ENCODE data around the gene HES6.

DNA sequence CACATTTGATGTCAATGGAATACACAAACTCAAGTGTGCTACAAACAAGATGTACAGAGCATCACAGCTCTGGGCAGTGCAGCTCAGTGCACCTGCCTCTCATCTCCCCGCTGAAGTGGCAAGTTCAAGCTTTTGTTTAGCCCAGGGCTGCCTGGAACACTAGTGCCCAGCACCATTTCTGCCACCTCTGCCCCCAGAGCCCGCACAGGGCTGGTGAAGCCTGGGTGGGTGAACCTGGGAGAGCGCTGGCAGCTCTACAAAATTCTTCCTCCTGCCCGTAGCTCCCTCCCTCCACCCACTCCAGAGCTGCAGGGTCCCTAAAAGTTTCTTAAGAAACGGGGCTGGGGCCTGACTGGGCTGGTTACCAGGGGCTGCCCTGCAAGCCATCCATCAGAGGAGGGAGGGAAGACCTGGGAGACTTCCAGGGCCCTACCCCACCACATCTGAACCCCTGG lies 1.5 kb downstream of the HES6 start:
- TF ChIP-seq, protein P1, sequence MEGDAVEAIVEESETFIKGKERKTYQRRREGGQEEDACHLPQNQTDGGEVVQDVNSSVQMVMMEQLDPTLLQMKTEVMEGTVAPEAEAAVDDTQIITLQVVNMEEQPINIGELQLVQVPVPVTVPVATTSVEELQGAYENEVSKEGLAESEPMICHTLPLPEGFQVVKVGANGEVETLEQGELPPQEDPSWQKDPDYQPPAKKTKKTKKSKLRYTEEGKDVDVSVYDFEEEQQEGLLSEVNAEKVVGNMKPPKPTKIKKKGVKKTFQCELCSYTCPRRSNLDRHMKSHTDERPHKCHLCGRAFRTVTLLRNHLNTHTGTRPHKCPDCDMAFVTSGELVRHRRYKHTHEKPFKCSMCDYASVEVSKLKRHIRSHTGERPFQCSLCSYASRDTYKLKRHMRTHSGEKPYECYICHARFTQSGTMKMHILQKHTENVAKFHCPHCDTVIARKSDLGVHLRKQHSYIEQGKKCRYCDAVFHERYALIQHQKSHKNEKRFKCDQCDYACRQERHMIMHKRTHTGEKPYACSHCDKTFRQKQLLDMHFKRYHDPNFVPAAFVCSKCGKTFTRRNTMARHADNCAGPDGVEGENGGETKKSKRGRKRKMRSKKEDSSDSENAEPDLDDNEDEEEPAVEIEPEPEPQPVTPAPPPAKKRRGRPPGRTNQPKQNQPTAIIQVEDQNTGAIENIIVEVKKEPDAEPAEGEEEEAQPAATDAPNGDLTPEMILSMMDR (IDR thresholded peaks at IDR 0.05): no peak
- TF ChIP-seq POLR2A (IDR thresholded peaks at IDR 0.05) (no peak), POLR2AphosphoS5 (IDR thresholded peaks at IDR 0.05) (no peak)
